CD4-positive, alpha-beta T cell (primary cell): ENCODE results near the gene ADAMTSL1. TPM values are rescaled to one million over a fixed set of nuclear protein-coding genes. Genes with fewer than 3 reads are reported as not detected.

ENCODE experiments used
- ATAC-seq: fragments of 200-7000 bp; cut with Tn5 transposase; one replicate; pipeline ENCODE4 v1.10.0; 2022; ENCODE audit warnings: mild to moderate bottlenecking; ENCODE audit not compliant: poor library complexity
- CTCF ChIA-PET: fragments of 350-600 bp; sonication (Branson Sonifier 250); formaldehyde crosslinking; loops from one replicate; lab custom pipeline; 2021; ENCODE audit warnings: antibody characterized with exemption, inconsistent platforms; lab: Charles Lee
- POLR2A ChIA-PET: fragments of 350-600 bp; sonication (Branson Sonifier 250); formaldehyde crosslinking; loops from one replicate; lab custom pipeline; 2021; ENCODE audit warnings: antibody characterized with exemption, inconsistent platforms; lab: Charles Lee
- DNase-seq, 14 experiments: peaks; one replicate each; pipeline ENCODE4 v3.0.0-alpha.2; 2013 to 2020; ENCODE audit warnings: mixed read lengths in 2 of 14
- H3K27ac ChIP-seq, 2 donors: one replicate each; pipeline versions ENCODE4 v1.5.1 to v1.7.0; 2013; ENCODE audit warnings: low read length in 2 of 2, low read depth in 1 of 2, mild to moderate bottlenecking in 1 of 2
- H3K27me3 ChIP-seq, 2 experiments: 1 replicate in 1 of 2; 2 replicates in 1 of 2; pipeline versions ENCODE4 v1.6.1 to v1.7.0; 2013; ENCODE audit warnings: low read length in 2 of 2, control low read depth in 1 of 2, mild to moderate bottlenecking in 1 of 2, moderate library complexity in 1 of 2; ENCODE audit not compliant: insufficient read depth in 2 of 2, control insufficient read depth in 1 of 2
- H3K36me3 ChIP-seq: one replicate; pipeline ENCODE4 v1.6.1; 2013; ENCODE audit warnings: low read length, control low read depth; ENCODE audit not compliant: insufficient read depth
- H3K4me1 ChIP-seq: one replicate; pipeline ENCODE4 v1.6.1; 2013; ENCODE audit warnings: low read length, control low read depth; ENCODE audit not compliant: insufficient read depth
- H3K4me3 ChIP-seq: one replicate; pipeline ENCODE4 v1.5.1; 2013; ENCODE audit warnings: mild to moderate bottlenecking, low read length, moderate library complexity
- H3K9me3 ChIP-seq, 2 experiments: 1 replicate in 1 of 2; 2 replicates in 1 of 2; pipeline versions ENCODE4 v1.6.1 to v1.7.0; 2013; ENCODE audit warnings: low read length in 2 of 2, mild to moderate bottlenecking in 2 of 2, control low read depth in 1 of 2, moderate library complexity in 1 of 2; ENCODE audit not compliant: control insufficient read depth in 1 of 2, insufficient read depth in 1 of 2
- H3K27ac Mint-ChIP-seq: one replicate; pipeline ENCODE4 v1.8.0; 2020; ENCODE audit warnings: mixed read lengths
- H3K27me3 Mint-ChIP-seq: one replicate; pipeline ENCODE4 v1.8.0; 2021; ENCODE audit warnings: mixed read lengths
- H3K36me3 Mint-ChIP-seq: one replicate; pipeline ENCODE4 v1.8.0; 2021; ENCODE audit warnings: low read depth, mixed read lengths
- H3K4me1 Mint-ChIP-seq: one replicate; pipeline ENCODE4 v1.8.0; 2021; ENCODE audit warnings: low read depth, mixed read lengths
- H3K4me3 Mint-ChIP-seq: one replicate; pipeline ENCODE4 v1.8.0; 2020; ENCODE audit warnings: mild to moderate bottlenecking, mixed read lengths
- H3K9me3 Mint-ChIP-seq: one replicate; pipeline ENCODE4 v1.8.0; 2020; ENCODE audit warnings: mixed read lengths
- intact Hi-C, 2 experiments: fragments of 100-400 bp; cut with DNase I in 1 of 2; cut with micrococcal nuclease in 1 of 2; formaldehyde crosslinking; loops; one replicate each; pipeline versions ENCODE4 v1.15.1 to v1.9.0; 2023 to 2025; cut with DNase I, micrococcal nuclease
- total RNA-seq, 174 experiments: library from RNA in 2 of 174; stranded (reverse) in 2 of 174; gene quantifications; one replicate each; pipeline ENCODE4 v1.2.3 and lab custom pipeline; 2021 to 2026
- TF ChIP-seq, protein P1 (sequence below): fragments of 200-600 bp; IDR thresholded peaks from one replicate; pipeline ENCODE4 v1.8.0; 2022; ENCODE audit warnings: antibody characterized with exemption, mild to moderate bottlenecking

ADAMTSL1 gene
- total RNA-seq, 2 experiments from 2014 or later, result not detected

DNA sequence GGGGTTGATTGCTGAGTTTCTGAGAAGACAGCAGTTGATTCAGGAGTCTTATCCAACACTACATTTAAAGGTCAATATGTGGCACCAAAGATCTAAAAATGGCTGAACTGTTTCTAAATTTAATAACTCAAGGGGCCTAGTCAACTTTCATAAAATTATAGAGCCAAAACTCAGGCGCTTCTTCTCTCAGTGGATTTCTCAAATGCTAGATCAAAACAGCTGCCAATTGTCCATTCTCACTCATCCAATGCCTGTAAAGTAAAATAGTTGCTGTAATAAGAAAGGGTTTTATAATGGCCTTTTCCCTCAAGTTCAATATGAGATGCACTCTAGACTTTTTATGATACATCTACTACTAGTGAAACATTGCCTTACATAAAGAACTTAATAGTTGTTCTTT lies 26.5 kb downstream of the ADAMTSL1 start:
- no peak overlapping the region for H3K4me3 ChIP-seq
- Mint-ChIP-seq H3K9me3 (no peaks in the 10 kb centered on the region), H3K36me3 (no peaks in the 10 kb centered on the region), H3K4me1 (no peaks in the 10 kb centered on the region), H3K4me3 (no peak overlapping the region), H3K27me3 (no peaks in the 10 kb centered on the region), H3K27ac (no peak overlapping the region)
- intact Hi-C loops, result no loop called here
- H3K4me1 ChIP-seq, result no peaks in the 10 kb centered on the region
- ChIA-PET POLR2A (no interaction called here), CTCF (no interaction called here)
- DNase-seq, result no peak
- H3K27me3 ChIP-seq, result no peaks in the 10 kb centered on the region
- no peak for ATAC-seq
- H3K27ac ChIP-seq, result no peak overlapping the region
- TF ChIP-seq, protein P1, sequence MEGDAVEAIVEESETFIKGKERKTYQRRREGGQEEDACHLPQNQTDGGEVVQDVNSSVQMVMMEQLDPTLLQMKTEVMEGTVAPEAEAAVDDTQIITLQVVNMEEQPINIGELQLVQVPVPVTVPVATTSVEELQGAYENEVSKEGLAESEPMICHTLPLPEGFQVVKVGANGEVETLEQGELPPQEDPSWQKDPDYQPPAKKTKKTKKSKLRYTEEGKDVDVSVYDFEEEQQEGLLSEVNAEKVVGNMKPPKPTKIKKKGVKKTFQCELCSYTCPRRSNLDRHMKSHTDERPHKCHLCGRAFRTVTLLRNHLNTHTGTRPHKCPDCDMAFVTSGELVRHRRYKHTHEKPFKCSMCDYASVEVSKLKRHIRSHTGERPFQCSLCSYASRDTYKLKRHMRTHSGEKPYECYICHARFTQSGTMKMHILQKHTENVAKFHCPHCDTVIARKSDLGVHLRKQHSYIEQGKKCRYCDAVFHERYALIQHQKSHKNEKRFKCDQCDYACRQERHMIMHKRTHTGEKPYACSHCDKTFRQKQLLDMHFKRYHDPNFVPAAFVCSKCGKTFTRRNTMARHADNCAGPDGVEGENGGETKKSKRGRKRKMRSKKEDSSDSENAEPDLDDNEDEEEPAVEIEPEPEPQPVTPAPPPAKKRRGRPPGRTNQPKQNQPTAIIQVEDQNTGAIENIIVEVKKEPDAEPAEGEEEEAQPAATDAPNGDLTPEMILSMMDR, result no peak
- H3K36me3 ChIP-seq, result no peaks in the 10 kb centered on the region
- H3K9me3 ChIP-seq, result peaks cover 0 to 4% of the 10 kb centered on the region in 2 experiments

DNA sequence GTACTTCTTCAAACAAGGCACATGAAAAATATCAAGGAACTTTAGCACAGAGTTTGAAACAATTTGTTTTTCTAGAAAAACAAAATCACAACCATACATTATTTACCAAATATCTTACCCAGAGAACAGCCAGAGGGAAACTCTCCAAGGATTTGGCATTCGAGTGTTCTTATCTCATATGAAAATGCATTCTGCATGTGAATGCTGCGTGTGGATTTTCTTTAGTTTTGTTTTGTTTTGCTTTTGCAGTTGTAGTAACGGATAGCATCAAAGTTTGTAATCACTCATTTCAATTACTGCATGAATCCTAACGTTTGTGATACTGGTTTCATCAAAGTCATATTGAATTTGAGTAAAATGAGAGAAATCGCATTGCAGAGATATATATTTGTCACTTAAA lies 28.0 kb downstream of the ADAMTSL1 start:
- CTCF ChIA-PET, result no interaction called here
- Histone ChIP-seq H3K27ac (no peak overlapping the region), H3K36me3 (no peaks in the 10 kb centered on the region), H3K9me3 (peaks cover 0 to 4% of the 10 kb centered on the region in 2 experiments), H3K27me3 (no peaks in the 10 kb centered on the region), H3K4me3 (no peak overlapping the region), H3K4me1 (no peaks in the 10 kb centered on the region)
- POLR2A ChIA-PET, result no interaction called here
- Mint-ChIP-seq H3K36me3 (no peaks in the 10 kb centered on the region), H3K9me3 (no peaks in the 10 kb centered on the region), H3K27me3 (no peaks in the 10 kb centered on the region), H3K27ac (no peak overlapping the region), H3K4me3 (no peak overlapping the region), H3K4me1 (no peaks in the 10 kb centered on the region)
- TF ChIP-seq, protein P1, result no peak
- ATAC-seq, result no peak
- DNase-seq, result no peak
- intact Hi-C loops, result no loop called here

DNA sequence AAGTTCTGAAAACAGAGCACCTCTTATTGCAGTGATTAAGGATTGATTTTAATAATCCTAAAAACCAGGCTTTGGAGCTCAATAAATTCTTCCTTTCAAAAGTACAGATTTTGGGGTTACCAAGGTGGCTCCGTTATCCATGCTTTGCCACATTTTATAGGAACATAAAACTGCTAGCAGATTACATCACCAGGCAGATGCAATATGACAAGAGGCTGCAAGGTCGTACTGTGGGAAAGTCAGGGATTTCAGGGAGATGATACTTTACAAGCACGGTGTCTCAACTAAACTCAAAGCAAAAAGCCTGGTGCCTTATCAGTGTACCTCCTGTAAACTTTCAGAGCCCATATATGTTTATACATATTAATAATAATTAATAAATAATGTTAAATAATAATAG lies 28.6 kb downstream of the ADAMTSL1 start:
- intact Hi-C loops, result no loop called here
- Mint-ChIP-seq H3K27me3 (no peaks in the 10 kb centered on the region), H3K9me3 (peaks cover under 1% of the 10 kb centered on the region), H3K36me3 (no peaks in the 10 kb centered on the region), H3K4me1 (no peaks in the 10 kb centered on the region), H3K4me3 (no peak overlapping the region), H3K27ac (no peak overlapping the region)
- no peaks in the 10 kb centered on the region for H3K4me1 ChIP-seq
- H3K27me3 ChIP-seq, result no peaks in the 10 kb centered on the region
- H3K27ac ChIP-seq, result no peak overlapping the region
- no peak for DNase-seq
- POLR2A ChIA-PET, result no interaction called here
- no peak for ATAC-seq
- H3K4me3 ChIP-seq, result no peak overlapping the region
- H3K9me3 ChIP-seq, result peaks cover 0 to 4% of the 10 kb centered on the region in 2 experiments
- CTCF ChIA-PET, result no interaction called here
- H3K36me3 ChIP-seq, result no peaks in the 10 kb centered on the region
- TF ChIP-seq, protein P1, result no peak
